T-cell (primary cell): ENCODE results near the gene HBB. TPM values are rescaled to one million over a fixed set of nuclear protein-coding genes. Genes with fewer than 3 reads are reported as not detected.

Source experiments
- ATAC-seq, 4 experiments: fragments of 200-7000 bp in 3 of 4; fragments of 150-1000 bp in 1 of 4; cut with Tn5 transposase; replicated peaks in 1 of 4; 1 replicate in 3 of 4; 2 replicates in 1 of 4; pipeline ENCODE4 v1.10.0; 2021; ENCODE audit warnings: moderate library complexity in 3 of 4, mild to moderate bottlenecking in 2 of 4, moderate number of reproducible peaks in 1 of 4
- CTCF ChIA-PET, 2 donors: fragments of 300-600 bp; sonication (Branson Sonifier 250); formaldehyde crosslinking; loops; one replicate each; lab custom pipeline; 2022; ENCODE audit warnings: antibody characterized with exemption in 2 of 2; lab: Charles Lee
- POLR2A ChIA-PET, 2 donors: fragments of 300-600 bp; sonication (Branson Sonifier 250); formaldehyde crosslinking; loops; one replicate each; lab custom pipeline; 2022; ENCODE audit warnings: antibody characterized with exemption in 2 of 2; lab: Charles Lee
- DNase-seq, 35 experiments: peaks; one replicate each; pipeline versions ENCODE4 v3.0.0 to v3.0.0-alpha.2; 2013 to 2023
- H3K27ac ChIP-seq: one replicate; pipeline ENCODE4 v1.5.1; 2013; ENCODE audit warnings: low read length
- H3K27me3 ChIP-seq, 2 experiments: replicated peaks in 1 of 2; 1 replicate in 1 of 2; 2 replicates in 1 of 2; pipeline versions ENCODE4 v1.6.1 to v1.7.0; 2013; ENCODE audit warnings: low read length in 1 of 2, mixed read lengths in 1 of 2; ENCODE audit not compliant: control insufficient read depth in 2 of 2, insufficient read depth in 2 of 2; ENCODE audit errors: extremely low read depth in 1 of 2
- H3K36me3 ChIP-seq, 2 donors: 1 replicate in 1 of 2; 2 replicates in 1 of 2; pipeline versions ENCODE4 v1.6.1 to v1.7.0; 2013; ENCODE audit warnings: low read length in 1 of 2; ENCODE audit not compliant: control insufficient read depth in 2 of 2, insufficient read depth in 1 of 2; ENCODE audit errors: extremely low read depth in 1 of 2
- H3K4me1 ChIP-seq, 2 experiments: 1 replicate in 1 of 2; 2 replicates in 1 of 2; pipeline versions ENCODE4 v1.6.1 to v1.7.0; 2013; ENCODE audit warnings: low read length in 2 of 2, mixed read lengths in 1 of 2; ENCODE audit not compliant: insufficient read depth in 2 of 2, control insufficient read depth in 1 of 2; ENCODE audit errors: extremely low read depth in 1 of 2
- H3K4me3 ChIP-seq, 2 donors: 1 replicate in 1 of 2; 2 replicates in 1 of 2; pipeline versions ENCODE4 v1.5.1 to v1.7.0; 2013; ENCODE audit warnings: mild to moderate bottlenecking in 2 of 2, low read length in 1 of 2, moderate library complexity in 1 of 2; ENCODE audit not compliant: control insufficient read depth in 1 of 2; ENCODE audit errors: extremely low read depth in 1 of 2
- H3K9me3 ChIP-seq: 2 replicates; pipeline ENCODE4 v1.7.0; 2013
- H3K27ac Mint-ChIP-seq, 2 donors: one replicate each; pipeline ENCODE4 v1.8.0; 2020 to 2021; ENCODE audit warnings: mild to moderate bottlenecking in 2 of 2, mixed read lengths in 2 of 2
- H3K27me3 Mint-ChIP-seq, 2 donors: one replicate each; pipeline ENCODE4 v1.8.0; 2021 to 2022; ENCODE audit warnings: mixed read lengths in 2 of 2
- H3K36me3 Mint-ChIP-seq: one replicate; pipeline ENCODE4 v1.8.0; 2021; ENCODE audit warnings: mixed read lengths
- H3K4me1 Mint-ChIP-seq, 3 donors: one replicate each; pipeline ENCODE4 v1.8.0; 2020 to 2022; ENCODE audit warnings: mixed read lengths in 3 of 3, mild to moderate bottlenecking in 1 of 3
- H3K4me3 Mint-ChIP-seq, 3 donors: one replicate each; pipeline ENCODE4 v1.8.0; 2020 to 2022; ENCODE audit warnings: mild to moderate bottlenecking in 3 of 3, mixed read lengths in 3 of 3, moderate library complexity in 3 of 3
- H3K9me3 Mint-ChIP-seq, 3 donors: one replicate each; pipeline ENCODE4 v1.8.0; 2020 to 2022; ENCODE audit warnings: mixed read lengths in 3 of 3
- WGBS: methylation state at CpG from one replicate; pipeline ENCODE4 v1.1.5; 2013; ENCODE audit warnings: missing lambda C conversion rate; ENCODE audit not compliant: insufficient coverage; 5-methylcytosine and 5-hydroxymethylcytosine counted together
- total RNA-seq, 35 experiments: library from RNA in 6 of 35; stranded (reverse) in 6 of 35; fragments of 120-200 nt in 1 of 35; gene quantifications; one replicate each; pipeline versions ENCODE4 v1.2.1 to v1.2.4 and lab custom pipeline; 2013 to 2026

HBB gene
- total RNA-seq, 5 donors from 2014 or later (not counting 1 experiment from before 2014, with no cell fraction given) = 0.59 to 11.7 (median 0.70) TPM

GRCh38 chr11:5235364-5236095, 8.7 kb upstream of the HBB start:
- POLR2A ChIA-PET = no interaction called here
- no peaks in the 10 kb centered on the region for H3K27me3 ChIP-seq
- no peak overlapping the region for H3K4me3 ChIP-seq
- no CpG with 5 or more reads among the region's 5 CpGs for WGBS
- Mint-ChIP-seq H3K4me3 (no peak overlapping the region), H3K4me1 (peaks cover 0 to 5% (median 2%) of the 10 kb centered on the region in 3 donors), H3K27ac (no peak overlapping the region), H3K27me3 (peaks cover 2 to 11% of the 10 kb centered on the region in 2 donors), H3K9me3 (no peaks in the 10 kb centered on the region), H3K36me3 (no peaks in the 10 kb centered on the region)
- ATAC-seq = no peak
- H3K27ac ChIP-seq = no peak overlapping the region
- DNase-seq = no peak
- peaks cover 0 to 3% of the 10 kb centered on the region in 2 experiments for H3K4me1 ChIP-seq
- CTCF ChIA-PET = no interaction called here
- H3K36me3 ChIP-seq = no peaks in the 10 kb centered on the region
- no peaks in the 10 kb centered on the region for H3K9me3 ChIP-seq

GRCh38 chr11:5234381-5234834, 7.5 kb upstream of the HBB start, which contains the start of gene HBD:
Gene HBD, minus strand, starts transcription at chr11:5234483. Its CDS starts 50 bp downstream, at chr11:5234433.
- H3K27me3 Mint-ChIP-seq = peaks cover 2 to 11% of the 10 kb centered on the region in 2 donors
- CTCF ChIA-PET = no interaction called here
- no peaks in the 10 kb centered on the region for H3K36me3 Mint-ChIP-seq
- H3K4me3 Mint-ChIP-seq = no peak within 1 kb of the TSS
- peaks cover 0 to 3% of the 10 kb centered on the region in 2 experiments for H3K4me1 ChIP-seq
- H3K27me3 ChIP-seq = no peaks in the 10 kb centered on the region
- no peak within 1 kb of the TSS for H3K4me3 ChIP-seq
- no peaks in the 10 kb centered on the region for H3K9me3 ChIP-seq
- H3K9me3 Mint-ChIP-seq = no peaks in the 10 kb centered on the region
- H3K4me1 Mint-ChIP-seq = peaks cover 0 to 5% (median 2%) of the 10 kb centered on the region in 3 donors
- H3K27ac ChIP-seq = no peak within 1 kb of the TSS
- DNase-seq (no peak), ATAC-seq (no peak)
- H3K27ac Mint-ChIP-seq = no peak within 1 kb of the TSS
- WGBS = no CpG with 5 or more reads among the region's 2 CpGs
- no peaks in the 10 kb centered on the region for H3K36me3 ChIP-seq
- POLR2A ChIA-PET = no interaction called here

GRCh38 chr11:5233307-5233706, 6.4 kb upstream of the HBB start:
- Mint-ChIP-seq H3K4me3 (no peak overlapping the region), H3K27me3 (peaks cover 0 to 6% of the 10 kb centered on the region in 2 donors), H3K4me1 (peaks cover 0 to 5% (median 2%) of the 10 kb centered on the region in 3 donors), H3K9me3 (no peaks in the 10 kb centered on the region), H3K27ac (no peak overlapping the region), H3K36me3 (no peaks in the 10 kb centered on the region)
- Histone ChIP-seq H3K4me1 (peaks cover 0 to 3% of the 10 kb centered on the region in 2 experiments), H3K27me3 (no peaks in the 10 kb centered on the region), H3K27ac (no peak overlapping the region), H3K36me3 (no peaks in the 10 kb centered on the region), H3K4me3 (no peak overlapping the region), H3K9me3 (no peaks in the 10 kb centered on the region)
- ChIA-PET CTCF (no interaction called here), POLR2A (no interaction called here)
- ATAC-seq (no peak), DNase-seq (no peak)
- no CpG with 5 or more reads among the region's 1 CpG for WGBS

GRCh38 chr11:5232821-5233220, 6.0 kb upstream of the HBB start:
- H3K27me3 Mint-ChIP-seq = peaks cover 2 to 6% of the 10 kb centered on the region in 2 donors
- WGBS = no CpG with 5 or more reads among the region's 2 CpGs
- H3K4me1 Mint-ChIP-seq = peaks cover 0 to 5% (median 2%) of the 10 kb centered on the region in 3 donors
- H3K27me3 ChIP-seq = no peaks in the 10 kb centered on the region
- no peaks in the 10 kb centered on the region for H3K36me3 ChIP-seq
- H3K4me3 ChIP-seq = no peak overlapping the region
- no peaks in the 10 kb centered on the region for H3K9me3 Mint-ChIP-seq
- no peaks in the 10 kb centered on the region for H3K36me3 Mint-ChIP-seq
- H3K4me3 Mint-ChIP-seq = no peak overlapping the region
- DNase-seq = no peak
- CTCF ChIA-PET = no interaction called here
- POLR2A ChIA-PET = no interaction called here
- peaks cover 0 to 3% of the 10 kb centered on the region in 2 experiments for H3K4me1 ChIP-seq
- H3K27ac ChIP-seq = no peak overlapping the region
- ATAC-seq = no peak
- no peaks in the 10 kb centered on the region for H3K9me3 ChIP-seq
- H3K27ac Mint-ChIP-seq = no peak overlapping the region

- Mint-ChIP-seq H3K27me3 (peaks cover 2 to 6% of the 10 kb centered on the region in 2 donors), H3K4me3 (no peak overlapping the region), H3K36me3 (no peaks in the 10 kb centered on the region), H3K9me3 (no peaks in the 10 kb centered on the region), H3K4me1 (peaks cover 0 to 5% (median 2%) of the 10 kb centered on the region in 3 donors), H3K27ac (no peak overlapping the region)
- WGBS = 66% methylated on average over 3 of the region's 3 CpGs
- Histone ChIP-seq H3K4me3 (no peak overlapping the region), H3K27ac (no peak overlapping the region), H3K4me1 (peaks cover 0 to 3% of the 10 kb centered on the region in 2 experiments), H3K36me3 (no peaks in the 10 kb centered on the region), H3K9me3 (no peaks in the 10 kb centered on the region), H3K27me3 (no peaks in the 10 kb centered on the region)
- ChIA-PET CTCF (no interaction called here), POLR2A (no interaction called here)
- no peak for DNase-seq
- ATAC-seq = no peak
Measured at GRCh38 chr11:5232176-5232575, 5.3 kb upstream of the HBB start.

- no peaks in the 10 kb centered on the region for H3K36me3 Mint-ChIP-seq
- Histone ChIP-seq H3K27me3 (no peaks in the 10 kb centered on the region), H3K4me3 (no peak overlapping the region), H3K36me3 (no peaks in the 10 kb centered on the region), H3K9me3 (no peaks in the 10 kb centered on the region), H3K27ac (no peak overlapping the region), H3K4me1 (peaks cover 0 to 3% of the 10 kb centered on the region in 2 experiments)
- ChIA-PET CTCF (no interaction called here), POLR2A (no interaction called here)
- ATAC-seq = no peak
- H3K9me3 Mint-ChIP-seq = no peaks in the 10 kb centered on the region
- H3K4me1 Mint-ChIP-seq = peaks cover 0 to 5% (median 2%) of the 10 kb centered on the region in 3 donors
- peaks cover 2 to 3% of the 10 kb centered on the region in 2 donors for H3K27me3 Mint-ChIP-seq
- no CpG with 5 or more reads among the region's 2 CpGs for WGBS
- H3K27ac Mint-ChIP-seq = no peak overlapping the region
- no peak overlapping the region for H3K4me3 Mint-ChIP-seq
- DNase-seq = no peak
Measured at GRCh38 chr11:5231111-5231510, 4.2 kb upstream of the HBB start.
